ENCODE results near the gene TECPR1. TPM values are rescaled to one million over a fixed set of nuclear protein-coding genes. Genes with fewer than 3 reads are reported as not detected.

The TECPR1 gene
- total RNA-seq, 1 donor from 2014 or later: 23.9 TPM

DNA sequence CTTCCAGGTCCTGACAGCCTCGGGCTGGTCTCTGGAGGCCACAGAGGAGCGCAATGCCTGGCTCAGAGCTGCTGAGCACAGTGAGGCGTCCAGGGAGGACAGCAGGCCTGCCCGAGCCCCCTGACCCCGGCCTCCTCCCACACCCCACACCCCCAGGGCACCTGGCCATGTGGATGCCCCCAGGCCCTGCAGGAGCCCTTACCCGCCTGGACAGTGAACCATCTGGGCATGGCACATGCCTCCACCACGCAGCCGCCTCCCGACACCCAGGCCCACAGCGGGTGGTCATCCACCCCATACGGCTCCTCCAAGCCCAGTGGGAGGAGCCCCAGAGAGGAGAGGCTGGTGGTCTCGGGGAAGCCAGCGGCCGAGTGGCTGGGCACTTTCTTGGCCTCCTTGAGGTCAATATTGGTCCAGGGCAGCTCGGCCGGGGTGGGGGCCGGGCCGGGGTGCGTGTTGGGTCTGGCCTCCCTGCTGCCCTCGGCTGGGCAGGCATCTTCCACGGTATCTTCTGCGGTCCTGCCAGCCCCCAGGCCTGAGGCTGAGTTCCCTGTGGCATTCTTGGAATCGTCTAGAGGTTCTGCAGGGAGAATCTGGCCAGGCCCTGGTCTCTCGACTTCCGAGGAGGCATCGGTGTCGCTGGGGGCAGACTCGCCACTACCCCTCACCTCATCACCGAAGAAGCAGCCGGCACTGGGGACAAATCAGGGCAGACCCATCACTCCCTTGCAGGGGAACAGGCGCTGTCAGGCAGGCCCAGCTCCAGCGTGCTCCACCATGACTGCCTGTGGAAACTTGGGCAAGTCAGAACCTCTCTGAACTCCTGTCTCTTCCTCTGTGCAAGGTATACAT is 18.6 kb downstream of the TECPR1 start:
- Mint-ChIP-seq H3K4me1 (ENCODE audit: low read depth, unreplicated experiment) (peaks cover 2% of the 10 kb centered on the region), H3K36me3 (ENCODE audit: low read depth, unreplicated experiment) (peaks cover 9% of the 10 kb centered on the region), H3K4me3 (ENCODE audit: unreplicated experiment) (no peak overlapping the region), H3K27me3 (ENCODE audit: low read depth, unreplicated experiment) (no peaks in the 10 kb centered on the region), H3K9me3 (ENCODE audit: unreplicated experiment) (no peaks in the 10 kb centered on the region), H3K27ac (ENCODE audit: unreplicated experiment) (no peak overlapping the region)
- no peak overlapping the region for H3K27ac ChIP-seq (ENCODE audit: low read depth, low read length)
- TF ChIP-seq, protein P1, sequence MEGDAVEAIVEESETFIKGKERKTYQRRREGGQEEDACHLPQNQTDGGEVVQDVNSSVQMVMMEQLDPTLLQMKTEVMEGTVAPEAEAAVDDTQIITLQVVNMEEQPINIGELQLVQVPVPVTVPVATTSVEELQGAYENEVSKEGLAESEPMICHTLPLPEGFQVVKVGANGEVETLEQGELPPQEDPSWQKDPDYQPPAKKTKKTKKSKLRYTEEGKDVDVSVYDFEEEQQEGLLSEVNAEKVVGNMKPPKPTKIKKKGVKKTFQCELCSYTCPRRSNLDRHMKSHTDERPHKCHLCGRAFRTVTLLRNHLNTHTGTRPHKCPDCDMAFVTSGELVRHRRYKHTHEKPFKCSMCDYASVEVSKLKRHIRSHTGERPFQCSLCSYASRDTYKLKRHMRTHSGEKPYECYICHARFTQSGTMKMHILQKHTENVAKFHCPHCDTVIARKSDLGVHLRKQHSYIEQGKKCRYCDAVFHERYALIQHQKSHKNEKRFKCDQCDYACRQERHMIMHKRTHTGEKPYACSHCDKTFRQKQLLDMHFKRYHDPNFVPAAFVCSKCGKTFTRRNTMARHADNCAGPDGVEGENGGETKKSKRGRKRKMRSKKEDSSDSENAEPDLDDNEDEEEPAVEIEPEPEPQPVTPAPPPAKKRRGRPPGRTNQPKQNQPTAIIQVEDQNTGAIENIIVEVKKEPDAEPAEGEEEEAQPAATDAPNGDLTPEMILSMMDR (IDR thresholded peaks at IDR 0.05; ENCODE audit: insufficient read depth, low read depth, low read length): no peak
- no peak for TF ChIP-seq EZH2 (IDR thresholded peaks at IDR 0.05; ENCODE audit: insufficient read depth, low read length)
- H3K4me2 ChIP-seq (ENCODE audit: low read length): no peak overlapping the region
- FAIRE-seq (no peak), DNase-seq (ENCODE audit: low read depth) (no peak)
- peaks cover 1% of the 10 kb centered on the region for H3K4me1 ChIP-seq (ENCODE audit: insufficient read depth, low read length)
- H2AFZ ChIP-seq (ENCODE audit: low read depth, low read length): no peak overlapping the region
- H3K27me3 ChIP-seq (ENCODE audit: insufficient read depth, low read length): no peaks in the 10 kb centered on the region
- H3K9me3 ChIP-seq (ENCODE audit: insufficient read depth, low read depth, low read length): no peaks in the 10 kb centered on the region
- H4K20me1 ChIP-seq (ENCODE audit: insufficient read depth, low read length): no peaks in the 10 kb centered on the region
- no peak overlapping the region for H3K9ac ChIP-seq (ENCODE audit: low read length)
- H3K36me3 ChIP-seq (ENCODE audit: insufficient read depth, low read length): no peaks in the 10 kb centered on the region
- H3K79me2 ChIP-seq (ENCODE audit: insufficient read depth, low read length): no peaks in the 10 kb centered on the region
- H3K4me3 ChIP-seq (ENCODE audit: insufficient read depth, low read depth, low read length): no peak overlapping the region

DNA sequence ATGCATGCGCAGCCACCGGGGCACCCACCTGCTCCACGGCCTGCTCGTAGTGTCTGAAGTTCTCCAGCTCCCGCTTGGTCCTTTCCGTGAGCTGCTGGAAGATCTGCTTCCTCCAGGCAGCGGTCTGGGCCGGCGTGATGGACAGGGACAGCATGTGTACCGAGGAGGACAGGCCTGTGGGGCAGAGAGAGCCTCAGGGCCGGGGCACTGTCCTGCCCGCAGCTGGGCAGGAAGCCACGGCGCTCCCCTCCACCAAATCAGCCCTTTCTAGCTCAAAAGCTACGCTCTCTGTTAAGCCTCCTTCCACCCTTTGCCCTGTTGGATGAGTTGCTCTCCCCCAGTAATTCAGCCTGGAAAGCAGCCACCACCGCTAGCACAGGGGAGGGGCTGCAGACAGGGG is 19.2 kb downstream of the TECPR1 start:
- H3K4me1 ChIP-seq (ENCODE audit: insufficient read depth, low read length): no peaks in the 10 kb centered on the region
- H3K4me2 ChIP-seq (ENCODE audit: low read length): no peak overlapping the region
- DNase-seq (ENCODE audit: low read depth) (no peak), FAIRE-seq (no peak)
- H3K9ac ChIP-seq (ENCODE audit: low read length): no peak overlapping the region
- H4K20me1 ChIP-seq (ENCODE audit: insufficient read depth, low read length): no peaks in the 10 kb centered on the region
- no peak overlapping the region for H3K27ac ChIP-seq (ENCODE audit: low read depth, low read length)
- no peaks in the 10 kb centered on the region for H3K27me3 ChIP-seq (ENCODE audit: insufficient read depth, low read length)
- Mint-ChIP-seq H3K4me1 (ENCODE audit: low read depth, unreplicated experiment) (no peaks in the 10 kb centered on the region), H3K27me3 (ENCODE audit: low read depth, unreplicated experiment) (no peaks in the 10 kb centered on the region), H3K4me3 (ENCODE audit: unreplicated experiment) (no peak overlapping the region), H3K9me3 (ENCODE audit: unreplicated experiment) (no peaks in the 10 kb centered on the region), H3K36me3 (ENCODE audit: low read depth, unreplicated experiment) (peaks cover 7% of the 10 kb centered on the region), H3K27ac (ENCODE audit: unreplicated experiment) (no peak overlapping the region)
- H2AFZ ChIP-seq (ENCODE audit: low read depth, low read length): no peak overlapping the region
- H3K36me3 ChIP-seq (ENCODE audit: insufficient read depth, low read length): no peaks in the 10 kb centered on the region
- H3K9me3 ChIP-seq (ENCODE audit: insufficient read depth, low read depth, low read length): no peaks in the 10 kb centered on the region
- TF ChIP-seq EZH2 (IDR thresholded peaks at IDR 0.05; ENCODE audit: insufficient read depth, low read length): no peak
- TF ChIP-seq, protein P1 (IDR thresholded peaks at IDR 0.05; ENCODE audit: insufficient read depth, low read depth, low read length): no peak
- no peaks in the 10 kb centered on the region for H3K79me2 ChIP-seq (ENCODE audit: insufficient read depth, low read length)
- H3K4me3 ChIP-seq (ENCODE audit: insufficient read depth, low read depth, low read length): no peak overlapping the region

DNA sequence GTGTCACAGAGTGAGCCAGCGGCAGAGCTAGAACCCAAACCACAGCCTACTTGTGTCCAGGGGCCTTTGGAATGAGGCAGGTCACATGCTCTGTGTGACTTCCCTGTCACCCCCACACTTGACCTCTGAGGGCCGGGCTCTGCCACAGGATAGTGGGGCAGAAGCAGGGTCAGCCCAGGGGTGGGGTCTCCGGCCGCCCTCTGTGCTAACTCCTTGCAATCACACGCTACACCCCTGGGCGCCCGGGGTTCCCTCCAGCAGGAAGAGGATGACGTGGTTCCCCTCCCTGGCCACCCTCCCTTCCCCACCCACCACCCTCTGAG is 19.8 kb downstream of the TECPR1 start:
- no peaks in the 10 kb centered on the region for H3K9me3 ChIP-seq (ENCODE audit: insufficient read depth, low read depth, low read length)
- Mint-ChIP-seq H3K4me3 (ENCODE audit: unreplicated experiment) (no peak overlapping the region), H3K27me3 (ENCODE audit: low read depth, unreplicated experiment) (no peaks in the 10 kb centered on the region), H3K9me3 (ENCODE audit: unreplicated experiment) (no peaks in the 10 kb centered on the region), H3K4me1 (ENCODE audit: low read depth, unreplicated experiment) (no peaks in the 10 kb centered on the region), H3K27ac (ENCODE audit: unreplicated experiment) (no peak overlapping the region), H3K36me3 (ENCODE audit: low read depth, unreplicated experiment) (peaks cover 6% of the 10 kb centered on the region)
- no peak overlapping the region for H3K4me3 ChIP-seq (ENCODE audit: insufficient read depth, low read depth, low read length)
- TF ChIP-seq, protein P1 (IDR thresholded peaks at IDR 0.05; ENCODE audit: insufficient read depth, low read depth, low read length): no peak
- TF ChIP-seq EZH2 (IDR thresholded peaks at IDR 0.05; ENCODE audit: insufficient read depth, low read length): no peak
- DNase-seq (ENCODE audit: low read depth) (no peak), FAIRE-seq (no peak)
- no peaks in the 10 kb centered on the region for H3K4me1 ChIP-seq (ENCODE audit: insufficient read depth, low read length)
- H3K4me2 ChIP-seq (ENCODE audit: low read length): no peak overlapping the region
- H3K9ac ChIP-seq (ENCODE audit: low read length): no peak overlapping the region
- H3K27ac ChIP-seq (ENCODE audit: low read depth, low read length): no peak overlapping the region
- H3K36me3 ChIP-seq (ENCODE audit: insufficient read depth, low read length): no peaks in the 10 kb centered on the region
- no peaks in the 10 kb centered on the region for H3K79me2 ChIP-seq (ENCODE audit: insufficient read depth, low read length)
- no peaks in the 10 kb centered on the region for H4K20me1 ChIP-seq (ENCODE audit: insufficient read depth, low read length)
- H2AFZ ChIP-seq (ENCODE audit: low read depth, low read length): no peak overlapping the region
- H3K27me3 ChIP-seq (ENCODE audit: insufficient read depth, low read length): no peaks in the 10 kb centered on the region

Data from astrocyte (in vitro differentiated cells and primary cell).